MCF 10A (cell line): ENCODE measurements around the gene GRK6. TPM values are rescaled to one million over a fixed set of nuclear protein-coding genes. Genes with fewer than 3 reads are reported as not detected.

Experiments used
- BruUV-seq: library from RNA; stranded (reverse); fragments of 400-500 nt; replicated peaks from 2 replicates; lab custom pipeline; 2021; lab: Mats Ljungman, UMichigan
- CTCF ChIA-PET: fragments of 300-600 bp; sonication (Branson Sonifier 250); formaldehyde crosslinking; extraction: SDS; loops from one replicate; lab custom pipeline; 2021; ENCODE audit warnings: antibody characterized with exemption, inconsistent platforms; lab: Yijun Ruan, JAX
- POLR2A ChIA-PET: fragments of 300-600, 350-650 bp; sonication (Branson Sonifier 250); formaldehyde crosslinking; extraction: SDS; loops from one replicate; lab custom pipeline; 2020; ENCODE audit warnings: antibody characterized with exemption, inconsistent platforms; lab: Yijun Ruan, JAX
- DNase-seq: peaks from one replicate; pipeline ENCODE4 v3.0.0-alpha.2; 2018; ENCODE audit not compliant: unreplicated experiment
- H3K27ac Mint-ChIP-seq: one replicate; pipeline ENCODE4 v1.8.0; 2022; ENCODE audit warnings: mild to moderate bottlenecking, low read depth, mixed read lengths; ENCODE audit not compliant: unreplicated experiment
- H3K27me3 Mint-ChIP-seq: one replicate; pipeline ENCODE4 v1.8.0; 2022; ENCODE audit warnings: mixed read lengths; ENCODE audit not compliant: insufficient read depth, unreplicated experiment
- H3K36me3 Mint-ChIP-seq: one replicate; pipeline ENCODE4 v1.8.0; 2022; ENCODE audit warnings: mild to moderate bottlenecking, moderate library complexity, mixed read lengths; ENCODE audit not compliant: insufficient read depth, unreplicated experiment
- H3K4me1 Mint-ChIP-seq: one replicate; pipeline ENCODE4 v1.8.0; 2022; ENCODE audit warnings: mixed read lengths; ENCODE audit not compliant: insufficient read depth, unreplicated experiment
- H3K4me3 Mint-ChIP-seq: one replicate; pipeline ENCODE4 v1.8.0; 2022; ENCODE audit warnings: mild to moderate bottlenecking, moderate library complexity, mixed read lengths; ENCODE audit not compliant: unreplicated experiment
- H3K9me3 Mint-ChIP-seq: one replicate; pipeline ENCODE4 v1.8.0; 2022; ENCODE audit warnings: mixed read lengths; ENCODE audit not compliant: unreplicated experiment
- intact Hi-C: fragments of 100-400 bp; cut with micrococcal nuclease; formaldehyde crosslinking; loops from 2 replicates; pipeline ENCODE4 v1.14.1; 2022
- total RNA-seq: library from RNA; stranded (reverse); gene quantifications from 2 replicates; pipeline ENCODE4 v1.2.3, GENCODE V29; 2022
- TF ChIP-seq, protein P1 (sequence below): fragments of 200-600 bp; IDR thresholded peaks from one replicate; pipeline ENCODE4 v1.8.0; 2022; ENCODE audit warnings: antibody characterized with exemption, mild to moderate bottlenecking; ENCODE audit not compliant: unreplicated experiment

GRK6 gene
- total RNA-seq, 1 experiment from 2014 or later = 52.0 TPM

DNA sequence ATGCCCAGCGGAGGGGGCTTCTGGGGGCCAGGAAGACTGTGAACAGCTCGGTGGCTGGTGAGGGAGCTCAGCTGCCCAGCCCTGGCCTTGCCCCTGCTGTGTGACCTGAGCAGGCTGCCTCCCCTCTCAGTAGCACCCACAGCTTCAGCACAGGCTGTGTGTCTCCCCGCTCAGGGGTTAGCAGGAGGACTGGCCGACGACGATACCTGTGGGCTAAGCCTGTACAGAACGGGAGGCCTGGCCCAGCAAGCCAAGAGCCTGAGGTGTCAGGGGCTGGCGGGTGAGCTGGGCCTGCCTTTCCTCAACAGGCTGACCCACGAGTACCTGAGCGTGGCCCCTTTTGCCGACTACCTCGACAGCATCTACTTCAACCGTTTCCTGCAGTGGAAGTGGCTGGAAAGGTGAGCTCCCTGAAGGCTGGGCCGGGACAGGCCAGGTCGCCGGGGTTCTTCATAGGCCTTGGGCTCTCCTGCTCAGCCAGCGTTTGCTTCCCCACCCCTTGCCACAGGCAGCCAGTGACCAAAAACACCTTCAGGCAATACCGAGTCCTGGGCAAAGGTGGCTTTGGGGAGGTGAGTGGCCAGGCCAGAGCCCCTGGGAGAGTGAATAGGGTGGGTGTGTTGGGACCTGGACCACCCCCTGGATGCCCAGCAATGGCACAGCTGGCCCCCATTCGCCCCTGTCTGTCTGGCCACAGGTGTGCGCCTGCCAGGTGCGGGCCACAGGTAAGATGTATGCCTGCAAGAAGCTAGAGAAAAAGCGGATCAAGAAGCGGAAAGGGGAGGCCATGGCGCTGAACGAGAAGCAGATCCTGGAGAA is 6.6 kb downstream of the GRK6 start:
- no TSS peak for BruUV-seq
- Mint-ChIP-seq H3K4me1 (peaks cover 21% of the 10 kb centered on the region), H3K4me3 (no peak overlapping the region), H3K27me3 (no peaks in the 10 kb centered on the region), H3K9me3 (no peaks in the 10 kb centered on the region), H3K36me3 (peaks cover 77% of the 10 kb centered on the region), H3K27ac (no peak overlapping the region)
- ChIA-PET CTCF (interaction anchor here (0.6 to 14.3 kb wide), 5 partner anchors 10 to 42 kb away, joined by 3 to 134 read pairs (median 3); partner anchors contain the start of gene F12), POLR2A (interaction anchor here (12.5 kb wide), 1 partner anchor 12 kb away, joined by 217 read pairs; the partner anchor contains the start of gene PRR7)
- TF ChIP-seq, protein P1, sequence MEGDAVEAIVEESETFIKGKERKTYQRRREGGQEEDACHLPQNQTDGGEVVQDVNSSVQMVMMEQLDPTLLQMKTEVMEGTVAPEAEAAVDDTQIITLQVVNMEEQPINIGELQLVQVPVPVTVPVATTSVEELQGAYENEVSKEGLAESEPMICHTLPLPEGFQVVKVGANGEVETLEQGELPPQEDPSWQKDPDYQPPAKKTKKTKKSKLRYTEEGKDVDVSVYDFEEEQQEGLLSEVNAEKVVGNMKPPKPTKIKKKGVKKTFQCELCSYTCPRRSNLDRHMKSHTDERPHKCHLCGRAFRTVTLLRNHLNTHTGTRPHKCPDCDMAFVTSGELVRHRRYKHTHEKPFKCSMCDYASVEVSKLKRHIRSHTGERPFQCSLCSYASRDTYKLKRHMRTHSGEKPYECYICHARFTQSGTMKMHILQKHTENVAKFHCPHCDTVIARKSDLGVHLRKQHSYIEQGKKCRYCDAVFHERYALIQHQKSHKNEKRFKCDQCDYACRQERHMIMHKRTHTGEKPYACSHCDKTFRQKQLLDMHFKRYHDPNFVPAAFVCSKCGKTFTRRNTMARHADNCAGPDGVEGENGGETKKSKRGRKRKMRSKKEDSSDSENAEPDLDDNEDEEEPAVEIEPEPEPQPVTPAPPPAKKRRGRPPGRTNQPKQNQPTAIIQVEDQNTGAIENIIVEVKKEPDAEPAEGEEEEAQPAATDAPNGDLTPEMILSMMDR = no peak
- intact Hi-C loops = no loop called here
- DNase-seq = no peak

DNA sequence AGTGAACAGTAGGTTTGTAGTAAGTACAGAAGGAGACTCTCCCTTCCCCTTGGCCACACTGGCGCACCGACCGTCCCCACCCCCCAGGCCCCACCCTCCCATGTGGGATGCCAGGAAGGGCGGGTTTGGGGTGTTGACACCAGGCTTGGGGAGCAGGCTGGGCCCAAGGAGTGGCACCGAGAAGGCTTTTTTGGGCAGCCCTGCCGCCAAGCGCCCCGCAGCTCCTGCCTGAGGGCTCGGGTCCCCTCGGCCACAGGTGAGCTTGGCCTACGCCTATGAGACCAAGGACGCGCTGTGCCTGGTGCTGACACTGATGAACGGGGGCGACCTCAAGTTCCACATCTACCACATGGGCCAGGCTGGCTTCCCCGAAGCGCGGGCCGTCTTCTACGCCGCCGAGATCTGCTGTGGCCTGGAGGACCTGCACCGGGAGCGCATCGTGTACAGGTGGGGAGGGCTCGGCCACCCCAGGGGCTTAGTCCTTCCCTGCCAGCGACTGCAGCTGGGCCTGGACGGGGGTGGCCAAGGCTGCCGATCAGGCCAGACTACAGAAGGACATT is 7.3 kb downstream of the GRK6 start:
- BruUV-seq = no TSS peak

DNA sequence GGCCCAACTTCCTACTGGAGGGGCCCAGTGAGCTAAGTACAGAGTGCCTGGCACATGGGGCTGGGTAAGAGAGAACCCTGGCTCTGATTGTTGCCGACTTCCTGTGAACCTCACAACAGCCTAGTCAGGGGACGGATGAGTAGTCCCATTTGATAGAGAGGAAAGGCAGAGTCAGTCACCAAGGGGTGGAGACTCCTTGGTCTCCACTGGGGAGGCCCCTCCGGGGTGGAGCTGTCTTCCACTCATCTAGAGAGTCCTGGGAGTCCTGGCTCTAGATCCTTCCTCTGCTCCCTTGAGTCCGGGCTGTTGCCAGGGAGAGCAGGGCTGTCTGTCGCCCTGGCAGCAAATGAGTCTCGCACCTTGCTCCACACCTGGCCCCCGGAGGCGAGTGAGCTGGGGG is 8.0 kb downstream of the GRK6 start:
- DNase-seq = no peak

More for the DNA sequence above, 7.3 kb downstream of the GRK6 start:
- ChIA-PET POLR2A (interaction anchor here (12.5 kb wide), 1 partner anchor 11 kb away, joined by 217 read pairs; the partner anchor contains the start of gene PRR7), CTCF (interaction anchor here (1.2 to 1.9 kb wide), 2 partner anchors 12 to 43 kb away, joined by 5 to 6 read pairs; no protein-coding TSS in a partner anchor)
- intact Hi-C loops = no loop called here
- no peaks in the 10 kb centered on the region for H3K27me3 Mint-ChIP-seq
- no peak overlapping the region for H3K4me3 Mint-ChIP-seq
- no peaks in the 10 kb centered on the region for H3K9me3 Mint-ChIP-seq
- peaks cover 21% of the 10 kb centered on the region for H3K4me1 Mint-ChIP-seq
- no peak for DNase-seq
- H3K27ac Mint-ChIP-seq = no peak overlapping the region
- TF ChIP-seq, protein P1 = no peak
- H3K36me3 Mint-ChIP-seq = peaks cover 76% of the 10 kb centered on the region

More for the DNA sequence above, 8.0 kb downstream of the GRK6 start:
- no peaks in the 10 kb centered on the region for H3K9me3 Mint-ChIP-seq
- H3K4me1 Mint-ChIP-seq = peaks cover 21% of the 10 kb centered on the region
- CTCF ChIA-PET = interaction anchor here (0.6 to 1.2 kb wide), 2 partner anchors 7 to 12 kb away, joined by 3 to 6 read pairs; no protein-coding TSS in a partner anchor
- TF ChIP-seq, protein P1 = no peak
- no TSS peak for BruUV-seq
- H3K27ac Mint-ChIP-seq = no peak overlapping the region
- intact Hi-C loops = no loop called here
- H3K36me3 Mint-ChIP-seq = peaks cover 76% of the 10 kb centered on the region
- POLR2A ChIA-PET = interaction anchor here (12.5 kb wide), 1 partner anchor 10 kb away, joined by 217 read pairs; the partner anchor contains the start of gene PRR7
- H3K27me3 Mint-ChIP-seq = no peaks in the 10 kb centered on the region
- no peak overlapping the region for H3K4me3 Mint-ChIP-seq
